HG02610 (cell line): Measurements from ENCODE around the gene F3.

ENCODE experiments used
- ATAC-seq: cut with Tn5 transposase; IDR thresholded peaks from one replicate; pipeline ENCODE4 v1.9.1; 2021; ENCODE audit warnings: mild to moderate bottlenecking, moderate library complexity; ENCODE audit not compliant: unreplicated experiment

F3 gene

DNA sequence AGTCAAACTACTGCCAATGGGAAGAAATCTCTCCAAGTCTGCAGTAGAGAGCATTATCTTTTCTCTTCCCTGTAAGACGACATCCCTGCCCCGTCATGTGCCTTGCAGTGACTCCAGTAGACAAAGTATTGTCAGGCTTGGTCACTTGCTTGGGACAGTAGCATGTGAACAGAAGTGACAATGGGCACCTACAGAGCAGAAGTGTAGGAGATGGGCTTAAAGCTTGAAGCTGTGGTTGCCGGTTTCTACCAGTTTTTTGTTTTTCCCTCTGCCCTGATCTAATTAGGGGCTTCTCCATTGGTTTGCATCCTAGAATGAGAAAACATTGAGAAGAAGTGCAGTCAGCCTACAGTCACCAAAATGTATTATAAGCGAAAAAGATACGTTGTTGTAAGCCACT lies 12.7 kb downstream of the F3 start:
- ATAC-seq, result no peak

DNA sequence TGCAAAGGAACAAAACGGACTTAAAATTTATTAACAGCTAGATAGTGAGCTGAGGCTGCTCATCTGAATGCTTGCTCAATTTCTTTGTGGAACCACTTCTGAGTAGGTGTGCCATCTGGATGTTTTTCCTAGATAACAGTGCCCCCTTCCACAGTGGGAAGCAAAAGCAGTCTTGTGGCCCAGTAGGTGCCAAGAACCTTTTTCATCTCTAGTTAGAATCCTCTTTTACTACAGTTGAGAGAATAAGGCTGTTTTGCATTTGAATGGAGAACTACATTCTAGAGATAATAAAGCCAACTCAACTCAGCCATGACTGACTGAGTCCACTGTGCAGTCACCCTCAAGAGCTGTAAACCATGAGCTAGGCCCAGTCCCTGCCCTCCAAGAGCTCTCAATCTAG lies 13.3 kb downstream of the F3 start:
- no peak for ATAC-seq

DNA sequence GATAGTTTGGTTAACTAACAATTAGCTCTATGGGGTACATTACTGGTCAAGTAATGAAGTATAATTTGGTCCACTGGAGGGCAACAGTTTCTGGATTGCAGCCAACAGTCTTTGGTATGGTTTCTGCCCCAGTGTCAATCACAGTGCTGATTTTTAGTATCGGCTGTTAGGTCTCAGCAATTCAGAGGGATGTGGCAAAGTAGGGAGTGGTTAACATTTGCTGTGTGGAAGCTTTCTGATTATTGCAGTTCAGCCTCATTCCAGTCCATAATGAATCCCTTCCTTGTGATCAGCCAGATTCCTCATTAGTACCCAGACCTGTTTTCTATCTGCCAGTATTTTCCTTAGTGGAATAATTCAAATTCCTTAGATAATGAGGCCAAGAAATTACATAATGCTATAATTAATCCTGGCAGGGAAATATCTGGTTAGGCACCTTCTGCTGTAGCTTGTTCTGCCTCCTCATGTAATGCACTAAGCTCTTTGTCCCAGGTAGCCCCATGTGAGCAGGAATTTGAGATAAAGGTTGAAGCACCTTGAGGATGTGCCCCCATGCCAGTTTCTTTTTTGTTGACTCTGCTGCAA lies 14.0 kb downstream of the F3 start:
- no peak for ATAC-seq

DNA sequence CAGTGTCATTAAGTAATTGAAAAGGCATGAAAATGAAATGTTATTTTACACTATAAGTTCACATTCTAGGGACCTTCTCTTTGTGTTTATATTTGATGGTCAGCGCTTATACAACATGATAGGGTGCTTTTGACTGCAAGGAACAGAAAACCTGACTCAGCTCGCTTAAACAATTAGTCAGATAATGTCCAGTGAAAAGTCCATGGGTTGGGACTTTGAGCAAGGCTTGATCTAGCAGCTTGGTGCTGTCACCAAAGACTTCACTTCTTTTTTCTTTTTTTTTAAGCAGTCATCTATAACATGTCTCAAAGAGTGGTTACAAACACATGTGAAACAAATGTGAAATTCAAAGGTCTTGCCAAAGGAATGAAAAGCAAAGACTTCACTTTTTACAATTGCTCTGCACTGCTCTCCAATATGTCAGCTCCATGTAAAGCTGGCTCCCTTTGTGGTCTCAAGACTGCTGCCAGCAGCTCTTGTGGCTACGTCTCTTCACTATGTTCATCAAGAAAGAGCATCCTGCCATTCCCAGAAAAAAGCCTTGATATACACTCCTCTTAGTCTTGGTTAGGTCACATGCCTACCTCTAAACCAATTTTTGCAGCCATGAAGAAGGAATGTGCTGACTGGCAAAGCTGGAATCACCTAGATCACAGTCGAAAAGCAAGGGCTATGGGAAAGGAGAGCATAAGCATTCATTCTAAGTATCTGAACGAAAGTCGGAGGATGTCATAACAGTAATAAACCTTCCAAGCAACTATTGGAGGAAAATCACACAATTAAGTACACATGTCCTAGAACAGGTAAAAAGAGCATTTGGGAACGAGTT lies 15.2 kb downstream of the F3 start:
- ATAC-seq, result no peak

DNA sequence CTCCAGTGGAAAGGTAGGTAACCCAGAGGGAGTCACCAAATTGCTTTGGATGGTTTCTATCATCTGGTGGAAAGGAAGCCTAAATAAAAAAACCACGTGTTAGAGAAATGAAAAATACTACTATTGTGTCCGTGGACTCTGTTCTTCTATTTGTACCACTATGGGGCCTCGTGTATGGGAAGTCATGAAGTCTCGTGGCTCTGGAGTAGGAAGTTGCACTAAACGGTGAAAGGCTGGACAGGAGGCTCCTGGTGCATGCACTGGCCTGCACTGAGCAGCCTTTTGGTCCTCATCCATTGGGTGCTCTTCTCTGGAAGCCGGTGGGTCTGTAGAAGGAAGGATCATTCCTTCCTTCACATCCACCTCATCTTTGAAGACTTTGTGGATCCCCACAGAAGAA lies 17.0 kb downstream of the F3 start:
- ATAC-seq, result no peak

DNA sequence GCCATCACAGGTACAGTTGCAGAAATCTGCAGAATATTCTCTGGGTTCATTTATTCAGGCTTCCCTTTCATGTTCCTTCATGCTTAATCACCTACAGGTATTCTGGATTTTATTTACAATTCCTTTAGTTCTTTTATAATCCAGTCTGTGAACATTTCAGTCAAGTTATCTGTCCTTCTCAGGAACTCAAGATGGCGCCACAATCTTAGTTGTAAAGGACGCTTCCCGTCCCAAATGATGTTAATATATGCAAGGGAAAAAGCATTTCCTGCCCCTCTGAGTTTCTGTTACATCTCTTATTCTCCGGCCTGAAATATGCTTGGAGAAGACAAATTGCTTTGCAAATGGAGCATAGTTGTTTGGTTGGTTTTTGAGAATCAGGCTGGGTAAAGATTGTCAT lies 19.3 kb downstream of the F3 start:
- no peak for ATAC-seq

DNA sequence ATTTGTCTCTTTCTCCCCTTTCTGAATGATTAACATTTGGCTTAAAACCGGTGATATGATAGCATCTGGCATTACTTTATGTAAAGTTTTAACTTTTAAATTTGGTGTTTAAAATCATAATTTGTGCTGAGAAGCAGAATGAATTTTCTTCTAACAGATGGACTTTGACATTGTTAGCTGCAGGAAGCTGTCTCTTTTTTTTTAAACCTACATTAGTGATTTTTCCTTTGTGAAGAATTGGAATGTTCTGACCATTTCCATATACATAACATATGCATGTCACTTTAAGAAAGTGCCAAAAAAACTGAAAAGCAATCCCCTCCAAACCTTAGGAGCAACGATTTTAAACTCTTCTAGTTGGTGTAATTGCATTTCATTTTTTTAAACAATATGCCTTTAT lies 22.2 kb downstream of the F3 start:
- ATAC-seq, result no peak

DNA sequence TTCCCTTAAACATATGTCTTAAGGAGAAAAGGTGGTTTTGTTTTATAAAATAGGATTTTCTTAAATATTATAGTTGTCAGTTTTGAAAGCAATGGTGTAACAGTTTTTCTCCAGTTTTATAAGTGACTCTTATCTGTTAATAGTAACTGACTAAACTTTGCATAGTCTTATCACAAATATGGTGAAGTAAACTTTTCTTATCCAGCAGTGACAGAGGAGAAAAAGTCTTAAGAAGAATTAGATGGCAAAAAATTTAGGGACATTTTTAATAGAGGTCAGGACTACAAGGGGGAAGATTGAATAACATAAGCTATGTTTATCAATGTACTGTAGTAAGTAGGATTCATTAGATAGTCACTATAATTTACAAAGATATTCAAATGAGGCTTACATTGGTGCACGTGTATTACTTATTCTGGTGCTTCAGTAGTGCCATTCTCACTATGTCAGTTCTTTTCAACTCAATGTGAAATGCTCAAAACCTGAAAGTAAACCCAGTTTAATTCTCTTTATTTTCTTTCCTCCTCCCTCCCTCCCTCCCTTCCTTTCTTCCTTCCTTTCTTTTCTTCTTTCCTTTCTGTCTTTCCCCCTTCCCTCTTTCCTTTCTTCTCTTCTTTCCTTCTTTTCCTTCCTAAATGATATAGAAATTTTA lies 26.1 kb downstream of the F3 start:
- no peak for ATAC-seq

DNA sequence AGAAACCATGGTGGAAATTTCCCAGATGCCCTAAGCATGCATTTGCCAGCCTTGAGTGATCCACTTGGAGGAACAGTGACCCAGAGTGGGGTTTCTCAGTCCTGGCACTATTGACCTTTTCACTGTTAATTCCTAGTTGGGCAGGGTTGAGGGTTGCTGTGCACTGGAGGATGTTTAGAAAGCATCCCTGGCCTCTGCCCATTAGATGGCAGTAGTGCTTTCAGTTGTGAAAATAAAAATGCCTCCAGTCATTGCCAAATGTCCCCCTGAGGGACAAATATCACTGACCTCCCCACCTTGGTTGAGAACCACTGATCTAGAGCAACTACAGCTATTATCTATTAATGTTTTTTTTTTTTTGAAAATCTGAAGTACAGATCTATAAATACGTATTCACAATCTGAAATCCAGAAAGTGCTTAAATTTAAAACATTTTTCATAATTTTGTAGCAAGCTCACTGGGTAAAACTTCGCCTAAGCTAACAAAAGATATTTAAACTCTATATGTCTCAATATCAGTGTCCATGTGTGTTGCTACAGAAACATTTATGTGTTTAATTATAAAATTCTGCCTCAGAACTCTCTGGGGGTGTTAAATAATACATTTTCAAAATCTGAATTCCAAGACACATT lies 27.3 kb downstream of the F3 start:
- ATAC-seq, result no peak

DNA sequence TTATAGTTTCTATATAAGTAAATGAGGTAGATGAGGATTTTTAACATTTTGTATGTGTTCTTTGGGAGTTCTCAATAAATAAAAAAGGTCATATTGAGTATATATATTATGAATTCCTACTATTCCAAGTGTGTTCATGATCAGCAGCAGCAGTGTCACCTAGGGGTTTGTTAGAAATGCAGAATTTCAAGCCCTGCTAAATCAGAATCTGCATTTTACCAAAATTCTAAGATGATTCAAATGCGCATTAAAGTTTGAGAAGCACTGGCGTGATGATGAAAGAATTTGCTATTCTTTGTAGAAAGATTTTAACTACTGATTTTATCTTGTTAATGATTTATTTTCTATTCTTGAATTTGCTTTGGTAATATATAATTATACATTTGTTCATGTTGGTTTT lies 28.7 kb downstream of the F3 start:
- ATAC-seq, result no peak

DNA sequence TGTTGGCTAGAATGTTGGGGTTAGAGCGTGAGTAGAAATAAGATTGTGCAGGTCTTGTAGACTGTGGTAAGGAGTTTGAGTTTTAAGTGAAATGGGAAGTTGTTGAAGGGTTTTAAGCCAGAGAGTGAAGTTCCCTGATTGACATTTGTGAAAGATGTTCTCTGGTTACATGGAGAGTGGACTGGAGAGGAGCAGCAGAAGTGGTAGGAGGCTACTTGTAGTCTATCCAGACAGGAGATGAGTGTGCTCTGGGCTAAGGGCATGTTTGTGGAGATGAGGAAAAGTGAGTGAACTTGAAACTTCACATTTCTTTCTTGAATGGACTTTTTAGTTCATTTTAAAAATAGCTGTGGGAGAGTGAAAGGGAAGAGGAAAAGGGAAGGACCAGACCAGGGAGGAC lies 37.0 kb downstream of the F3 start:
- ATAC-seq, result no peak

DNA sequence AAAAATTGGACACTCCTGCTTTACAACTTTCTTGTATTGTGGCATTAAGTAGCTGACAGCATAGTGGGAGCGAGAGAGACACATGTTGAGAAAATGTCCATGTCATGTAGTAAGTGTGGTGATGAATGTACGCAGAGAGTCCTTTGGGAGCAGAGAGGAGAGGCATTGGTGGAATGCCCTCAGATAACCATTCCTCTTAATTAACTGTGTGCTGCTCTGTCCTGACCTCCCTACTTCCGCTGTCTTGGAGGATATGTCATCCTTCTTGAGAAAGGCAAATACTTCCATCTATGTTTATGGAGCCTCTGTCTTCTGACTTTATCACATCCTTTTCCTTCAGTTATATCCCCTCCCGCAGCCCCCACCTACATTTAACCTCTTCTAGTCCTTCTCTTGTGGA lies 38.4 kb downstream of the F3 start:
- no peak for ATAC-seq

DNA sequence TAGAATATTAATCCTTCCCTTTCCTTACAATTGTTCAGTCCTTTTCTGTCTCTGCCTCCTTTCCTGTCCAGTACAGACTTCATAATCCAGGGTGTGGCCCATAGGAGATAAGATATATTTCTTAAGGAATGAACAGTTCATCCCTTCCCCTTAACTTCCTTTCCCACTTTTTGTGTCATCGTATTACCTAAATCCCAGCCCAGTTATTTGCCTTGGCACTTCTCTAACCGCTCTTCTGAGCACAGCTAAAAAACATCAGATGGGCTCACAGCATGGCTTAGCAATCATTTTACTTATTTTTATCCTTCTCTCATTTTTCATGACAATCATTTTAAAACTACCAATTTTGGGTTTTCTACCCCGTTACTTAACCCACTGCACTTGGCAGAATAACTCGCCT lies 39.6 kb downstream of the F3 start:
- no peak for ATAC-seq

DNA sequence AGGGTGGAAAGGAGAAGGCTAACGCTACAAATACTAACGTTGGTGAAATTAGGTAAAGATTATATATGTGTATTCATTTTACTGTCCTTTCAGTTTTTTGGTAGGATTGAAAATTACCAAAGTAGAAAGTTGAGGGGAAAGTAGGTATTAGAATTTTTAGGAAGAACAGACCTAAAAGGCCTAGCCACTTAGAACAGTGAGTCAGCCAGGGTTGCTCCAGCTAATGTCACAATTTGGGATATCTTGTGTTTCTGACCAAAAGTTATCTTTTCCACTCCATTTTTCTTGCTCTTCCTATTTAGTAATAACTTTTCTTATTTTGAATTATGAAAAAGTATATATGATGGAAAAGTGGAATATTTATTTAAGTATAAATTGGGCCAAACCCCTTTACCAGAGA lies 40.1 kb downstream of the F3 start:
- no peak for ATAC-seq

DNA sequence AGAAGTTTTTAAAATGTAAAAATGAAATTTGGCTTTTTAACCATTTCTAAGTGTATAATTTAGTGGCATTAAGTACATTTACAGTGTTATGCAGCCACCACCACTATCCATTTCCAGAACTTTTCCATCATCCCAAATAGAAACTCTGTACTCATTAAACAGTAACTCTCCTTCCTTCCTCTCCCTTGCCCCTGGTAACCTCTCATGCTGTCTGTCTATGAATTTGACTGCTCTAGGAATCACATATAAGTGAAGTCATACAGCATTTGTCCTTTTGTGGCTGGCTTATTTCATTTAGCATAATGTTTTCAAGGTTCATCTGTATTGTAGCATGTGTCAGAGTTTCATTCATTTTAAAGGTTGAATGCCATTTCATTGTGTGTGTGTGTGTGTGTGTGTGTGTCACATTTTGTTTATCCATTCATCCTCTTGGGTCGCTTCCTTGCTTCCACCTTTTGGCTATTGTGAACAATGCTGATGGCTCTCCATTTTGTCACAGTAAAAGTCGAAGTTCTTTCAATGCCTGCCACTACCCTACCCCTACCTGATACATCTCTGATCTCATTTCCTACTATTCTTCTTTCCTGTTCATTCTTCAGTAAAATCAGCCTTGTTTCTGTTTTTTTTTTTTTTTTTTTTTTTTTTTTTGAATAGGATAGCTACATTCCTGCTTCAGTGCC lies 45.3 kb downstream of the F3 start:
- no peak for ATAC-seq

DNA sequence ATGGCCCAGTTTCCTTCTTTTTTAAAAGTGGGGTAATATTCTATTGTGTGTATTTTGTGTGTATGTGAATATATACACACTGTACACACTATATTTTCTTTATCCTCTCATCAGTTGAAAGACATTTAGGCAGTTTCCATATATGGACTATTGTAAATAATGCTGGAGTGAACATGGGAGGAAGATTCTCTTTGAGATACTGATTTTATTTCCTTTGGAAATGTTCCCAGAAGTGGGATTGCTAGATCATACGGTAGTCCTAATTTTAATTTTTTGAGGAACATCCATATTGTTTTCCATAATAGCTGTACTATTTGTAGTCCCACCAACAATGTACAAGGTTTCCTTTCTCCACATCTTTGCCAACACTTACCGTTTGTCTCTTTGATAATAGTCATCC lies 51.0 kb downstream of the F3 start:
- ATAC-seq, result no peak

DNA sequence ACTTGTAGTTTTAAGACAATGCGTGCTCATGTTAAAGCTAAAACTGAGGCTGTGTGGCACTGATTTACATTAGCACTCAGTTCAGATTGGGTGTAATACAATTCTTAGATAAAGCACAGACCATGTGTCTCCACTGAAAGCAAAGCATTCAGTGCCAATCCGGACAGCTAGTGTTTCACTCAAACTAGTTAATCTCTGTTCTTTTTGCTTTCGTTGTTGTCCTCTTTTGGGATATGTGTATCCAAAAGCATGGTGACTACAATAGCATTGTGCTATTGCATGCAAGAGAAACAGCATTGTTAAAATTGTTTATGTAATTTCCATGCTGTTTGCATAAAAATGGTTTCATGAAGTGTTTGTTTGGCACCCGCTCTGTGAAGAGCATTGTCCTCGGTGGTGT lies 54.6 kb downstream of the F3 start:
- ATAC-seq, result no peak

DNA sequence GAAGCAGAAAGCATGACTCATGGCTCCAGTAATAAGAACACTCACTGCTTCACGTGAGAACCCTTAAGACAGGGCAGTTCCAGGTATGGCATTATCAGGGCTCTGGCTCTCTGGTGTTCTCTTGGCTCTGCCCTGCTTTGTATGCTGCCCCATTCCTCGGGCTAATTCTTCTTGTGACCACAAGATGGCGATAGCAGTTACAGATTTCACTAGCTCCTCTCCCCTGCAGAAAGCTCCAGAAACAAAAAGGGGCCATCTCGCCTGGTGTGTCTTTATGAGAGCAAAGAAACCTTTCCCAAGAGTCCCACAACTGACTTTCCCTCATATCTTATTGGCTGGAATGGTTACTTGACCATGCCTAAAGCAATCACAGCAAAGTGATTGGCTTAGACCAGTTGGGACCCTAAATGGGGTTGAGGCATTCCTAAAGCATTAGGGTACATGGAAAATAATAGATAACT lies 60.1 kb downstream of the F3 start:
- ATAC-seq, result peak; percentile 82

DNA sequence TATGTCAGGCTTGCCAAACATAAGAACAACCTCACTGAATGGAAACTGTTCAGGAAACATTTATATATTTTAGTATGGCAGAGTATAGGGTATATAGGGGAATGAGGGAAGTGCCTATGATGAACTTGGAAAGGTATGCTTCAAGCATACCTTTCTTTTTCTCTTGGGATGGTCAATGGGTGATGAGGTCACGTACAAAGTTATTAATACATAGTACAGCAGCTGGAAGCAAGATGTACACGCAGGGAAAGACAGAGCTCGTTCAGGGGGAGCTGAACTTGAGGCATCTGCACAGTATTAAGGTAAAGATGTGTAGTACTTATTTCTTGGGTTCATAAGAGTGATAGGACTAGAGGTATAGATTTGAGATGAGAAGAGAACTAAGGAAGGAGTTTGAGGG lies 61.9 kb downstream of the F3 start:
- ATAC-seq, result no peak
